ENCODE measurements around the gene SLC6A7.

SLC6A7 gene

DNA sequence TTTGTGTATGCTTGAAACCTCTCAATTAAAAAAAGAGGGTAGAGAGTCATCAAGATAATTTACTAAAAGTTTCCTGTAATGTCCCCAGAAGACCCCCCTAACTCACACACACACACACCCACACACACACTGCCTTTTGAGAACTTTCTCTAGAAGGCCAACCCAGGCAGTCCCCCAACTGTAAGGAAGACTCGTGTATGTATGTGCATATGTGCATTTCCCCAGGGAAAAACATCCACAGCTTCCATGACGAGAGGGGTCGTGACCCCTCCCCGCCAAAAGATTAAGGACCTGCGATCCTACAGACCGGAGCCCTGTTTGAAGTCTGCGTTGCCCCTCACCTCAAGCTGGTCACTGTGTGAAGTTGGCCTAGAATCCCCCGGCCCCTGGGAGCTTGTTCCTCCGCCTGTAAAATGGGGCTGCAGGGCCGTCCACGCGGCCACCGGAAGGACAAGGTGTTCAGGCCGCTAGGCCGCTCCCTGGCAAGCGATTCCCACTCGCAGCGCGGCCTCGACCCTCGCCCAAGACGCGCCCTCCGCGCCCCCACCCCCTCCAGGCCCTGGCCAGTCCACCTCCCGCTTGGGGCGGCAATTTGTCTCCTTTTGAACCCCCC lies 23.7 kb upstream of the SLC6A7 start:
- Histone ChIP-seq H3K27me3 (ENCODE audit: low read depth, low read length) (peaks cover 6% of the 10 kb centered on the region), H3K4me2 (ENCODE audit: low read length) (no peak overlapping the region), H3K4me3 (ENCODE audit: low read length) (no peak overlapping the region)

DNA sequence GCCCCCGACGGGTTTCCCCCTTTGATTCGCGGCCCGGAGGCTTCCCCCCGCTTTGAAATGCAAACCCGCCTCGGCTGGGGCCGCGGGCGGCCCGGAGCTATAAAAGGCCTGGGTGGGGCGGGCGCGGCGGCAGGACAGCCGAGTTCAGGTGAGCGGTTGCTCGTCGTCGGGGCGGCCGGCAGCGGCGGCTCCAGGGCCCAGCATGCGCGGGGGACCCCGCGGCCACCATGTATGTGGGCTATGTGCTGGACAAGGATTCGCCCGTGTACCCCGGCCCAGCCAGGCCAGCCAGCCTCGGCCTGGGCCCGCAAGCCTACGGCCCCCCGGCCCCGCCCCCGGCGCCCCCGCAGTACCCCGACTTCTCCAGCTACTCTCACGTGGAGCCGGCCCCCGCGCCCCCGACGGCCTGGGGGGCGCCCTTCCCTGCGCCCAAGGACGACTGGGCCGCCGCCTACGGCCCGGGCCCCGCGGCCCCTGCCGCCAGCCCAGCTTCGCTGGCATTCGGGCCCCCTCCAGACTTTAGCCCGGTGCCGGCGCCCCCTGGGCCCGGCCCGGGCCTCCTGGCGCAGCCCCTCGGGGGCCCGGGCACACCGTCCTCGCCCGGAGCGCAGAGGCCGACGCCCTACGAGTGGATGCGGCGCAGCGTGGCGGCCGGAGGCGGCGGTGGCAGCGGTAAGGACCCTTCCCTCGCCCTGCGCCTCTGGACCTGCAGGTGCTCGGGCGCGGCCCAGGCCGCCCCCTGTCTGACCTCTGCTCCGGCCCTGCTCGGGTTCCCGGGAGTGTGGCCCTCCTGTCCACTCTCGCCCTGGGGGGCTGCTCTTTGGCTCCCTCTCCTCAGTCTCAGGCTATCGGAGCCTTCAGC lies 23.0 kb upstream of the SLC6A7 start, which contains the start of gene CDX1:
TSS of gene CDX1 (plus strand) at position 129 of the 862 bp plus-strand sequence. CDS start at position 228, 99 bp downstream.
- TF ChIP-seq, protein P1, sequence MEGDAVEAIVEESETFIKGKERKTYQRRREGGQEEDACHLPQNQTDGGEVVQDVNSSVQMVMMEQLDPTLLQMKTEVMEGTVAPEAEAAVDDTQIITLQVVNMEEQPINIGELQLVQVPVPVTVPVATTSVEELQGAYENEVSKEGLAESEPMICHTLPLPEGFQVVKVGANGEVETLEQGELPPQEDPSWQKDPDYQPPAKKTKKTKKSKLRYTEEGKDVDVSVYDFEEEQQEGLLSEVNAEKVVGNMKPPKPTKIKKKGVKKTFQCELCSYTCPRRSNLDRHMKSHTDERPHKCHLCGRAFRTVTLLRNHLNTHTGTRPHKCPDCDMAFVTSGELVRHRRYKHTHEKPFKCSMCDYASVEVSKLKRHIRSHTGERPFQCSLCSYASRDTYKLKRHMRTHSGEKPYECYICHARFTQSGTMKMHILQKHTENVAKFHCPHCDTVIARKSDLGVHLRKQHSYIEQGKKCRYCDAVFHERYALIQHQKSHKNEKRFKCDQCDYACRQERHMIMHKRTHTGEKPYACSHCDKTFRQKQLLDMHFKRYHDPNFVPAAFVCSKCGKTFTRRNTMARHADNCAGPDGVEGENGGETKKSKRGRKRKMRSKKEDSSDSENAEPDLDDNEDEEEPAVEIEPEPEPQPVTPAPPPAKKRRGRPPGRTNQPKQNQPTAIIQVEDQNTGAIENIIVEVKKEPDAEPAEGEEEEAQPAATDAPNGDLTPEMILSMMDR (IDR thresholded peaks at IDR 0.05; ENCODE audit: low read depth, low read length) = no peak
- Histone ChIP-seq H3K27ac (ENCODE audit: low read length) (no peak within 1 kb of the TSS), H3K9me3 (ENCODE audit: insufficient read depth, low read length) (no peaks in the 10 kb centered on the region)

More for the DNA sequence above, 23.7 kb upstream of the SLC6A7 start:
- H2AFZ ChIP-seq (ENCODE audit: low read depth, low read length) = no peak overlapping the region
- H4K20me1 ChIP-seq (ENCODE audit: insufficient read depth, low read length) = no peaks in the 10 kb centered on the region
- H3K36me3 ChIP-seq (replicated peaks; ENCODE audit: low read depth, low read length) = no peaks in the 10 kb centered on the region
- no peak overlapping the region for H3K9ac ChIP-seq (ENCODE audit: low read length)
- no peaks in the 10 kb centered on the region for H3K9me3 ChIP-seq (ENCODE audit: insufficient read depth, low read length)
- peaks cover 26% of the 10 kb centered on the region for H3K4me1 ChIP-seq (ENCODE audit: low read length)
- H3K79me2 ChIP-seq (ENCODE audit: low read length) = no peaks in the 10 kb centered on the region
- H3K27ac ChIP-seq (ENCODE audit: low read length) = no peak overlapping the region
- TF ChIP-seq, protein P1 (IDR thresholded peaks at IDR 0.05; ENCODE audit: low read depth, low read length) = no peak
- no peak for TF ChIP-seq EZH2phosphoT487 (IDR thresholded peaks at IDR 0.05; ENCODE audit: low read depth)

DNA sequence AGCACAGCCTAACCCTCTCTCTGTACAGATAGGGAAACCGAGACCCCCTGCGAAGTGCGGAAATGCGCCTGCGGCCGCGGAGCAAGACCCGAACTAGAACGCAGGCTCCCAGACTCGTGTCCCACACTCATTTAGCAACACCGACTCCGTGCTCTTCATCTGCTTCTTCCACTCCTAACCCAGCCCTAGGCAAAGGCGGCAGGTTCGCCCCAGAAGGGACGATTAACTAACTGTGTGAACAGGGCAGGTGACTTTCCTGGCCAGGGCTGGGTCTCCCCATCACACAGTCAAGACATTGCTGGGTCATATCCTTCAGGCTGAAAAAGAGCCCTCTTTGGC lies 22.4 kb upstream of the SLC6A7 start:
- Histone ChIP-seq H3K9ac (ENCODE audit: low read length) (no peak overlapping the region), H3K9me3 (ENCODE audit: insufficient read depth, low read length) (no peaks in the 10 kb centered on the region), H3K4me3 (ENCODE audit: low read length) (no peak overlapping the region), H4K20me1 (ENCODE audit: insufficient read depth, low read length) (no peaks in the 10 kb centered on the region), H3K27me3 (ENCODE audit: low read depth, low read length) (peaks cover 6% of the 10 kb centered on the region), H2AFZ (ENCODE audit: low read depth, low read length) (no peak overlapping the region), H3K4me1 (ENCODE audit: low read length) (peaks cover 14% of the 10 kb centered on the region), H3K4me2 (ENCODE audit: low read length) (no peak overlapping the region), H3K27ac (ENCODE audit: low read length) (no peak overlapping the region), H3K79me2 (ENCODE audit: low read length) (no peaks in the 10 kb centered on the region), H3K36me3 (replicated peaks; ENCODE audit: low read depth, low read length) (no peaks in the 10 kb centered on the region)
- TF ChIP-seq, protein P1 (IDR thresholded peaks at IDR 0.05; ENCODE audit: low read depth, low read length) = no peak

More for the DNA sequence above, 23.0 kb upstream of the SLC6A7 start, which contains the start of gene CDX1:
- Histone ChIP-seq H3K36me3 (replicated peaks; ENCODE audit: low read depth, low read length) (no peaks in the 10 kb centered on the region), H3K27me3 (ENCODE audit: low read depth, low read length) (peaks cover 6% of the 10 kb centered on the region), H4K20me1 (ENCODE audit: insufficient read depth, low read length) (no peaks in the 10 kb centered on the region), H3K4me3 (ENCODE audit: low read length) (no peak within 1 kb of the TSS), H2AFZ (ENCODE audit: low read depth, low read length) (no peak within 1 kb of the TSS), H3K79me2 (ENCODE audit: low read length) (no peaks in the 10 kb centered on the region), H3K4me2 (ENCODE audit: low read length) (no peak within 1 kb of the TSS), H3K4me1 (ENCODE audit: low read length) (peaks cover 20% of the 10 kb centered on the region), H3K9ac (ENCODE audit: low read length) (no peak within 1 kb of the TSS)

DNA sequence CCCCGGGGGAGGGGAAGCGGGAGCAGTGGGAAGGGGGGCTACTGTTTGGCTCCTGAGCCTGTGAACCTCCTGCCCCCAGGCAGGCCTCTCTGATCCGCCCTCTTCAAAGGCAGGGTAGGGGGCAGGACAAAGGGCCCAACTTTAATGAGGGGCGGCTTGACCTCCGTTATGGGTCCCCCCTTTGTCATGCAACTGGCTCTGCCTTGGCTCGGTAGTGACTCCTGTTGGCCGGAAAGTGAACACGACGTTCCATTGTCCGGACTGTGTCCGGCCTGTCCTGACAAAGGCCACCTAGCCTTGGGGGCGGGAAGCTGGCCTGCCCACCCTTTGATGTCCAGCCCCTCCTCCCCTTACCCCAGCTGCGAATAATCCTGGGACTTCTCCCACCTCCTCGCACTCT lies 22.0 kb upstream of the SLC6A7 start:
- H3K4me2 ChIP-seq (ENCODE audit: low read length) = no peak overlapping the region
- no peaks in the 10 kb centered on the region for H3K79me2 ChIP-seq (ENCODE audit: low read length)
- H4K20me1 ChIP-seq (ENCODE audit: insufficient read depth, low read length) = no peaks in the 10 kb centered on the region
- TF ChIP-seq EZH2phosphoT487 (IDR thresholded peaks at IDR 0.05; ENCODE audit: low read depth) = no peak
- TF ChIP-seq, protein P1 (IDR thresholded peaks at IDR 0.05; ENCODE audit: low read depth, low read length) = no peak
- no peak overlapping the region for H3K9ac ChIP-seq (ENCODE audit: low read length)
- no peak overlapping the region for H2AFZ ChIP-seq (ENCODE audit: low read depth, low read length)
- H3K36me3 ChIP-seq (replicated peaks; ENCODE audit: low read depth, low read length) = no peaks in the 10 kb centered on the region
- no peaks in the 10 kb centered on the region for H3K9me3 ChIP-seq (ENCODE audit: insufficient read depth, low read length)
- no peak overlapping the region for H3K4me3 ChIP-seq (ENCODE audit: low read length)
- peaks cover 6% of the 10 kb centered on the region for H3K27me3 ChIP-seq (ENCODE audit: low read depth, low read length)
- H3K27ac ChIP-seq (ENCODE audit: low read length) = no peak overlapping the region
- H3K4me1 ChIP-seq (ENCODE audit: low read length) = peaks cover 10% of the 10 kb centered on the region
